Endothelial cell of umbilical vein (primary cell): ENCODE measurements around the gene DNMT3B. TPM values are rescaled to one million over a fixed set of nuclear protein-coding genes. Genes with fewer than 3 reads are reported as not detected.

Experiments
- BruUV-seq: library from RNA; stranded (reverse); fragments of 400-500 nt; replicated peaks from 2 replicates; lab custom pipeline; 2021; lab: Mats Ljungman, UMichigan
- CTCF ChIA-PET: fragments of 300-600, 350-600 bp; sonication (Branson Sonifier 250); formaldehyde crosslinking; loops from one replicate; lab custom pipeline; 2021; ENCODE audit warnings: antibody characterized with exemption, inconsistent platforms; lab: Charles Lee
- POLR2A ChIA-PET: fragments of 300-600, 350-600 bp; sonication (Branson Sonifier 250); formaldehyde crosslinking; loops from one replicate; lab custom pipeline; 2021; ENCODE audit warnings: antibody characterized with exemption, inconsistent platforms; lab: Charles Lee
- DNase-seq: peaks from one replicate; pipeline ENCODE4 v3.0.0-alpha.2; 2011; ENCODE audit warnings: low read depth, low spot score
- FAIRE-seq: peaks from 2 replicates; lab custom pipeline; 2011; peaks lifted over from hg19 to GRCh38; lab: Jason Lieb, UNC
- H2AFZ ChIP-seq: 2 replicates; pipeline ENCODE4 v1.6.0; 2012; ENCODE audit warnings: low read depth, low read length, control low read depth, inconsistent platforms
- H3K27ac ChIP-seq: 2 replicates; pipeline ENCODE4 v1.5.1; 2011; ENCODE audit warnings: low read depth, mild to moderate bottlenecking, control low read depth, low read length, moderate library complexity; ENCODE audit not compliant: insufficient read depth
- H3K27me3 ChIP-seq, 2 experiments: 2 replicates each; pipeline versions ENCODE4 v1.6.0 to v1.6.1; 2011; ENCODE audit warnings: low read length in 2 of 2, mixed read lengths in 1 of 2; ENCODE audit not compliant: control insufficient read depth in 2 of 2, insufficient read depth in 2 of 2
- H3K36me3 ChIP-seq, 2 experiments: 2 replicates in 1 of 2; 3 replicates in 1 of 2; pipeline ENCODE4 v1.5.1; 2011; ENCODE audit warnings: low read length in 2 of 2, mild to moderate bottlenecking in 1 of 2, moderate library complexity in 1 of 2; ENCODE audit not compliant: control insufficient read depth in 2 of 2, insufficient read depth in 2 of 2; ENCODE audit errors: extremely low read depth in 1 of 2
- H3K4me1 ChIP-seq: 3 replicates; pipeline ENCODE4 v1.5.1; 2011; ENCODE audit warnings: mild to moderate bottlenecking, low read length; ENCODE audit not compliant: control insufficient read depth, insufficient read depth; ENCODE audit errors: extremely low read depth
- H3K4me2 ChIP-seq: 2 replicates; pipeline ENCODE4 v1.6.1; 2011; ENCODE audit warnings: low read length, control low read depth, mixed read lengths; ENCODE audit not compliant: insufficient read depth
- H3K4me3 ChIP-seq, 3 experiments: fragments of 200-600 bp in 1 of 3; sonication (generic), shearing (Covaris generic) in 1 of 3; replicated peaks in 1 of 3; 2 replicates each; pipeline ENCODE4 v1.5.1; 2011 to 2016; ENCODE audit warnings: control low read depth in 3 of 3, low read length in 3 of 3, mild to moderate bottlenecking in 2 of 3, inconsistent platforms in 1 of 3, low read depth in 1 of 3, moderate library complexity in 1 of 3; ENCODE audit not compliant: insufficient read depth in 1 of 3
- H3K79me2 ChIP-seq: 2 replicates; pipeline ENCODE4 v1.6.0; 2012; ENCODE audit warnings: low read length, inconsistent platforms; ENCODE audit not compliant: control insufficient read depth, insufficient read depth
- H3K9ac ChIP-seq: replicated peaks from 2 replicates; pipeline ENCODE3; 2011; ENCODE audit warnings: low read length, control low read depth; ENCODE audit not compliant: insufficient read depth; ENCODE audit errors: extremely low read depth
- H3K9me1 ChIP-seq: replicated peaks from 3 replicates; pipeline ENCODE4 v1.6.0; 2011; ENCODE audit warnings: mild to moderate bottlenecking, low read length; ENCODE audit not compliant: control insufficient read depth, insufficient read depth; ENCODE audit errors: extremely low read depth
- H3K9me3 ChIP-seq: replicated peaks from 2 replicates; pipeline ENCODE4 v1.5.1; 2012; ENCODE audit warnings: low read length, inconsistent platforms; ENCODE audit not compliant: control insufficient read depth, insufficient read depth
- H4K20me1 ChIP-seq: replicated peaks from 2 replicates; pipeline ENCODE3; 2011; ENCODE audit warnings: mild to moderate bottlenecking, low read length; ENCODE audit not compliant: control insufficient read depth, insufficient read depth; ENCODE audit errors: extremely low read depth
- CTCF ChIP-seq, 2 donors: IDR thresholded peaks; 1 replicate in 1 of 2; 2 replicates in 1 of 2; pipeline ENCODE4 v1.5.1; 2011; ENCODE audit warnings: low read length in 2 of 2, mild to moderate bottlenecking in 2 of 2, moderate library complexity in 2 of 2, control low read depth in 1 of 2, inconsistent platforms in 1 of 2, low read depth in 1 of 2; ENCODE audit not compliant: insufficient read depth in 1 of 2; ENCODE audit errors: extremely low read depth in 1 of 2
- JUN ChIP-seq: IDR thresholded peaks from 2 replicates; pipeline ENCODE4 v1.6.1; 2011; ENCODE audit warnings: borderline replicate concordance, low read depth; ENCODE audit not compliant: insufficient read length, insufficient read depth
- MAX ChIP-seq: IDR thresholded peaks from 2 replicates; pipeline ENCODE4 v1.6.1; 2011; ENCODE audit not compliant: insufficient read depth, insufficient read length
- POLR2A ChIP-seq: IDR thresholded peaks from 2 replicates; pipeline ENCODE4 v1.6.1; 2012; ENCODE audit warnings: low read depth, mild to moderate bottlenecking, control low read depth, low read length
- POLR2AphosphoS5 ChIP-seq: IDR thresholded peaks from 2 replicates; pipeline ENCODE4 v1.6.1; 2012; ENCODE audit warnings: low read depth, mild to moderate bottlenecking, control low read depth, low read length, moderate library complexity; ENCODE audit not compliant: insufficient read depth
- dilution Hi-C: fragments of 300-500 bp; cut with MboI; formaldehyde crosslinking; loops from one replicate; pipeline ENCODE4 v1.15.0; 2019; ENCODE audit warnings: low sequenced_read_pairs; ENCODE audit not compliant: extremely low pct_ligation_motif_present
- intact Hi-C: fragments of 100-400 bp; cut with micrococcal nuclease; formaldehyde crosslinking; loops from one replicate; pipeline ENCODE4 v1.10.0; 2022
- polyA plus RNA-seq, 4 experiments: library from polyadenylated mRNA; depleted of rRNA in 3 of 4; stranded (reverse) in 3 of 4; unstranded in 1 of 4; fragments of >200 nt; gene quantifications; 2 replicates each; pipeline versions ENCODE4 v1.2.1 to v1.2.3, GENCODE V29; 2011 to 2012; ENCODE audit warnings: missing spikeins in 1 of 4
- total RNA-seq: library from RNA; stranded (reverse); gene quantifications from 2 replicates; pipeline ENCODE4 v1.2.3, GENCODE V29; 2021

Gene DNMT3B
- total and polyA plus RNA-seq, 2 donors (not counting 3 experiments of a cell fraction or from before 2014, with no cell fraction given): 3.6 to 6.8 TPM

- BruUV-seq: no TSS peak
- no peak overlapping the region for H3K4me2 ChIP-seq
- POLR2A ChIA-PET: no interaction called here
Observed at GRCh38 chr20:32772046-32772445, 9.9 kb downstream of the DNMT3B start.

More at GRCh38 chr20:32772046-32772445, 9.9 kb downstream of the DNMT3B start:
- TF ChIP-seq POLR2AphosphoS5 (no peak), CTCF (IDR thresholded peaks at IDR 0.05; ENCODE audit: extremely low read depth in 1 of 2, insufficient read depth in 1 of 2, low read depth in 1 of 2, low read length in 2 of 2) (no peak), POLR2A (no peak), JUN (no peak), MAX (no peak)
- Histone ChIP-seq H3K4me3 (no peak overlapping the region), H3K27ac (no peak overlapping the region), H3K36me3 (no peaks in the 10 kb centered on the region), H2AFZ (no peak overlapping the region), H3K9me1 (no peaks in the 10 kb centered on the region), H3K9me3 (no peaks in the 10 kb centered on the region), H4K20me1 (no peaks in the 10 kb centered on the region), H3K9ac (no peak overlapping the region), H3K79me2 (no peaks in the 10 kb centered on the region), H3K4me1 (no peaks in the 10 kb centered on the region), H3K27me3 (no peaks in the 10 kb centered on the region)
- FAIRE-seq (no peak), DNase-seq (no peak)
- intact Hi-C loops (no loop called here), dilution Hi-C loops (no loop called here)
- CTCF ChIA-PET: no interaction called here
